COLO668 (cell line): Measurements from ENCODE around the gene SEC16B.

Experiments used
- DNase-seq: peaks from one replicate; lab custom pipeline; 2025; ENCODE audit not compliant: unreplicated experiment; lab: John Stamatoyannopoulos, UW

The SEC16B gene

GRCh38 chr1:177944016-177944949, 25.6 kb downstream of the SEC16B start:
- no peak for DNase-seq

GRCh38 chr1:177941976-177942375, 27.9 kb downstream of the SEC16B start:
- no peak for DNase-seq

- DNase-seq, result no peak
These were observed 29.2 kb downstream of the SEC16B start for GRCh38 chr1:177940682-177941081.

- DNase-seq, result no peak
These were observed 31.9 kb downstream of the SEC16B start for GRCh38 chr1:177937931-177938330.

- DNase-seq, result no peak
These were observed 32.6 kb downstream of the SEC16B start for GRCh38 chr1:177937174-177937770.

GRCh38 chr1:177935638-177936415, 34.0 kb downstream of the SEC16B start:
- no peak for DNase-seq

GRCh38 chr1:177934927-177935326, 34.9 kb downstream of the SEC16B start:
- DNase-seq, result no peak

- DNase-seq, result no peak
These were observed 35.4 kb downstream of the SEC16B start for GRCh38 chr1:177934461-177934860.

GRCh38 chr1:177933881-177934280, 36.0 kb downstream of the SEC16B start:
- no peak for DNase-seq

GRCh38 chr1:177932123-177932522, 37.7 kb downstream of the SEC16B start:
- no peak for DNase-seq

GRCh38 chr1:177928952-177929351, 40.9 kb downstream of the SEC16B start:
- no peak for DNase-seq

- DNase-seq, result no peak
These were observed 41.7 kb downstream of the SEC16B start for GRCh38 chr1:177928194-177928593.

GRCh38 chr1:177927021-177927596, 42.7 kb downstream of the SEC16B start:
- no peak for DNase-seq

GRCh38 chr1:177926201-177926600, 43.7 kb downstream of the SEC16B start:
- no peak for DNase-seq

GRCh38 chr1:177925006-177925405, 44.9 kb downstream of the SEC16B start:
- DNase-seq, result no peak

- no peak for DNase-seq
These were observed 46.4 kb downstream of the SEC16B start for GRCh38 chr1:177923441-177923840.

- no peak for DNase-seq
These were observed 47.6 kb downstream of the SEC16B start for GRCh38 chr1:177922209-177922608.

GRCh38 chr1:177921590-177921989, 48.3 kb downstream of the SEC16B start:
- DNase-seq, result no peak

GRCh38 chr1:177920091-177920490, 49.8 kb downstream of the SEC16B start:
- DNase-seq, result no peak

GRCh38 chr1:177915641-177916040, 54.2 kb downstream of the SEC16B start:
- no peak for DNase-seq

GRCh38 chr1:177914603-177915002, 55.3 kb downstream of the SEC16B start:
- DNase-seq, result no peak
